CD4-positive, alpha-beta T cell treated with Interleukin-12 subunit alpha and Interleukin-12 subunit beta, for 1 hour (primary cell): ENCODE measurements around the gene GEMIN4.
"Not testable (repeated sequence)": the region's sequence is repeated elsewhere in the genome, so short reads cannot be mapped to it uniquely, and the experiment has no call there.

ENCODE experiments used
- DNase-seq: peaks from one replicate; pipeline ENCODE4 v3.0.0-alpha.2; 2020

Gene GEMIN4

DNA sequence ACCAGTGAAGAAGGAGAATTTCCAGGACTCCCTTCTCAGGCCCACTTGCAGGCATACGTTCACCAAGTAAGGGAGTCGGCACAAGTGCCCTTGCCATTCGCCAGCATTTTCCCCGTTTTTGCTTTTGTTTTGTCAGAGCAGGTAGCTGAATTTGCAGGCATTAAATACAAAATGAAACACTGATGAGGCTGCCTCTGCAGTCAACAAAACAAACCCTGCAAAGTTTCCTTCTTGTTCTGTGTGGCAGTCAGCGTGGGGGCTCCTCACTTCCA lies 22.2 kb upstream of the GEMIN4 start:
- no peak for DNase-seq

DNA sequence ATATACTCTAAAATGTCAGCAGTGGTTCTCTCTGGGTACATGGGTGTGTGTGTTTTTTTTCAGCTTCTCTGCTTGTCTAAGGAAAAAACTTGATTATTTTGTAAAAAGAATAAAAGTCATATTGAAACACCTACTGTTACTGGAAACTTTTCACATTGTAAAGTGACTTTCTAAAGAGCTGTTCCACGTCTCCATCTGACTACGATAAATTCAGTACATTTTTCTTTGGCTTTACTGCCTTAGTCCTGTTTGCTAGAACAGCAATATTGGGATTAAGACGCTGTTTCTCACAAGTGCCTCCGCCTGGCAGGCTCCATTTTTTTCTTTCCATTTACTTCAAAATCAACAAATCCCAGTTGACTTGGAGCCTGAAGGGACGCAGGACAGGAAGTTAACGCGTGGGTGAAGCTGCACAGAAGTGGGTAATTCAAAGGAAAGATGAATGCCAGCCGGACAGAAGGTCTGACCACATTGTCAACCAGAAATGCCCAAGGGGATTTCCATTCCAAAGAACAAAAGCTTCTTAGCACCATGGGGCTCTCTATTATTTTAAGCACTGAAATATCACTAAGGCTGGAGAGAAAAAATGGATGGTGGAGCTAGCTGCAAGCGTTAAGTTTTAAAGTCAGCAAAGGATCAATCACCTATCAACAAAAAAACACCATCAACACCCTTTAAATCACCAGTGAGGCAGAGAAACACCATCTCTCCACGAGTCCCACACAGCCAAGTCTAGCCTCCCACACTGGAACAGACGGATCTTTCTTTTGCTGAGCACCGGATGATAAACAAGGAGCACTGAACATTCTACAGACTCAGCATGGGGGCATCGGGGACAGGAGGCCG lies 21.6 kb upstream of the GEMIN4 start:
- DNase-seq = no peak

DNA sequence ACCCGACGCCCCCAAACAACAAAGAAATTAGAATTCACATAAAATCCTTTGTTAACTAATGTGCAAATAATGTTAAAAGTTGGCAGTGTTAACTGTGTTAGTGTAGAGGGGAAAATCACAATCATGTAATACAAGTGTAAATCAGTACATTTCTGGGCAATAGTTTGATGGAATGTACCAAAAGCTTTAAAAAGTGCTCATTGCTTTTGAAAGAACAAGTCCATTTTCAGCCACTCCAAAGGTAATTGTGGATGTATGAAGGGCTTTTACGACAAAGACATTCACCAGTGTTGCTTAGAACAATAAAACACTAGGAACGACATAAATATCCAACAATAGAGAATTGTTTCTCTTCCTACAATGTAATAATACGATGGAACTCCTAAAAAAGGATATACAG lies 21.0 kb upstream of the GEMIN4 start:
- DNase-seq = no peak

DNA sequence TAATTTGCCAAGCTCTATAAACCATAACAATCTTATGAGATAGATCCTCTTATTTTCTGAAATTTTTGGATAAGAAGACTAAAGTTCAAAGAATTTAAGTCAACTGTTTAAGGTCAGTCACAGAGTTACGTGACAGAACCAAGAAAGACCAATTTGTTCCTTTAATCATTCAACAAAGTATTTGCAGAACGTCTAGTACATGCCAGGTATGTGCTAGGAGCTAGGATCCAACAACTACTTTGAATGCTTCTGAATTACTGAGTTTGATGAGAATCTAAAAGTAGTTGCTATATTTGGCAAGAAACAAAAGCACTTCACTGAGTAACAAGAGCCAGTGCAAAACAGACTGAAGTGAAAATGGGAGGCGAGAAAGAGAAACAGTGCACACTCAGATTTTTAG lies 15.0 kb upstream of the GEMIN4 start:
- no peak for DNase-seq

DNA sequence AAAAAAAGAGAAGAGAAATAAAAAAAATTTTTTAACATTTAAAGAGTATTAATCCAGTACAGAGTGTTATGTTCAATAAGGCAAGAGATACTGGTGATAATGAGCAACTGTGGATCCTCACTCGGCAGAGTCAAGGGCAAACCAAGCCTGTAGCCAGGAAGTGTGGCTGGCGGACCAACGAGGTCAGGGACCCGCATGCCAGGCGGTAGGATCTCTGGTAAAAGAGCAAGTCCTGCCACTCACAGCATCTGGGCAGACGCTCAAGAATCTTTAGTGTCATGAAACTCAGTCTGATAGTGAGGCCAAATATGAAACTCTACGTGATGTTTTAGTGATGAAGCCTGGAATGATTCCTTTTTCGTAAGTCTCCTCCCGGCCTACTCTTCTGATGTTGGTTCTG lies 8.3 kb upstream of the GEMIN4 start:
- no peak for DNase-seq

DNA sequence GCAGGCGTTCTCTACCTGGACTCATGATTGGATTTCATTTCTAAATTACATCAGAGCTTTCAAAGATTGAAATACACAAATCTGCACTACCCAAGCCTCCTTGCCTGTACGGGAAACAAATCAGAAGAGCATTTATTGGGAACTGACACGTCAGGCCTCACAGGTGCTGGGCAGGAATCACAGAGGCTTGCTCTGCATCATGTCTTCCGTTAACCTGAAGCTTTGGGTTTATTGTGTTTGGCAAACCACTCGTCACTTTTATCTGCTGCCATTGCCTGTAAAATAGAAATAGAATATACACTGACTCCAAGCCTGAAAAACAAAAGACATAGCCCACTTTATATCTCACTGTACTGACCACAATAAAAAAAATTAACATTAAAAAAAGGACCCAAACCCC lies 7.9 kb upstream of the GEMIN4 start:
- no peak for DNase-seq

DNA sequence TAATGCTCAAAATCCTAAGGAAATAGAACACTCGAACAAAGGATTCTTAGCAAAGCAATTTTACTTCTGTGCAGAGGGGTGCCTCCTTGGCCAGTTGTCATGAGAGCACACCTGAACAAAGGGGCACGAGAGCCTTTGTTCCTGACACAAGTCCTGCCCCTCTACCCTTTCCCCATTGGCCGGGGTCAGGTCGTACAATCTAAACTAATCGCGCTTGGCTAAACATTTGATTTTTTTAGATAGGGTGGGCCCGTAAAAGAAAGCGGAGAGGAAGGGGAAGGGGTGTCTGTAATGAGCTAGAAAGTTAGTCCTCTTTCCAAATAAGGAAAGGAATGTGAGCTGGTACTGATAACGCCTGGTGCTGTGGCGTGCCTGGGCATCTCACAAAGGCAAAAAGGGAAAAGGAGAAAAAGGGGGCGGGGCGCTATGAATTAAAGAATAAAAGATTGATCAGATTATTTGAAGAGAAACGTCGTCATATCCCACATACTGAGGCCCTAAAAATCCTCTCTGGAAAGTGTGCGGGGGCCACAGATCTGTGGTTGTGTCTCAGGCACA lies 4.0 kb upstream of the GEMIN4 start:
- DNase-seq = not testable (repeated sequence)

DNA sequence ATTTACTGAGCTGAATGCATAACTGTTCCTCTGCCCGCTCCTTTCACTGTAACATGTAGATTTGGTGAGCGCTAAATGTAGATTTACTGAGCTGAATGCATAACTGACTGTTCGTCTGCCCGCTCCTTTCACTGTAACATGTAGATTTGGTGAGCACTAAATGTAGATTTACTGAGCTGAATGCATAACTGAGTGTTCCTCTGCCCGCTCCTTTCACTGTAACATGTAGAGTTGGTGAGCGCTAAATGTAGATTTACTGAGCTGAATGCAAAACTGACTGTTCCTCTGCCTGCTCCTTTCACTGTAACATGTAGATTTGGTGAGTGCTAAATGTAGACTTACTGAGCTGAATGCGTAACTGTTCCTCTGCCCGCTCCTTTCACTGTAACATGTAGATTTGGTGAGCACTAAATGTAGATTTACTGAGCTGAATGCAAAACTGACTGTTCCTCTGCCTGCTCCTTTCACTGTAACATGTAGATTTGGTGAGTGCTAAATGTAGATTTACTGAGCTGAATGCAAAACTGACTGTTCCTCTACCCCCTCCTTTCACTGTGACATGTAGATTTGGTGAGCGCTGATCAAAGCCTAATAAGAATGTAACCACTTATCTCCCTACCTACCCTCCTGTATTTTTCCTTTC lies 3.4 kb upstream of the GEMIN4 start:
- DNase-seq = not testable (repeated sequence)

DNA sequence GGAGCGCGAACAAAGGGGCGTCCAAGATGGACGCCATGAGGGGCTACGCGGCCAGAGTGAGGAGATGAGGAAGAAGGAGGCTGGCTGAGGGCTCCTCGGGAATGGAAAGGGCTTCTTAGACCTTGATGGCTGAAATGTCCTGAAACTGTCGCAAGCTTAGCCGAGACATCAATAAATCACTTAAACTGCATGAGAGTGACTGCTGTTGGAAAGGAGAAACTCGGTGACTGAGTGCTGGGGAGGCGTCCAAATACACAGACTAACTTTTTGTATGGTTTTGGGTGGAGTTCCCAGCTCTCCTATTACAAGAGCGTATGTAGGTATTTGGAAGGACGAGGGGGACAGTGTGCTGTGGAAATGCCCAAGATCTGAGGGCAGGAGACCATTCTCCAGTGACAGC lies 1.4 kb upstream of the GEMIN4 start:
- DNase-seq = no peak

DNA sequence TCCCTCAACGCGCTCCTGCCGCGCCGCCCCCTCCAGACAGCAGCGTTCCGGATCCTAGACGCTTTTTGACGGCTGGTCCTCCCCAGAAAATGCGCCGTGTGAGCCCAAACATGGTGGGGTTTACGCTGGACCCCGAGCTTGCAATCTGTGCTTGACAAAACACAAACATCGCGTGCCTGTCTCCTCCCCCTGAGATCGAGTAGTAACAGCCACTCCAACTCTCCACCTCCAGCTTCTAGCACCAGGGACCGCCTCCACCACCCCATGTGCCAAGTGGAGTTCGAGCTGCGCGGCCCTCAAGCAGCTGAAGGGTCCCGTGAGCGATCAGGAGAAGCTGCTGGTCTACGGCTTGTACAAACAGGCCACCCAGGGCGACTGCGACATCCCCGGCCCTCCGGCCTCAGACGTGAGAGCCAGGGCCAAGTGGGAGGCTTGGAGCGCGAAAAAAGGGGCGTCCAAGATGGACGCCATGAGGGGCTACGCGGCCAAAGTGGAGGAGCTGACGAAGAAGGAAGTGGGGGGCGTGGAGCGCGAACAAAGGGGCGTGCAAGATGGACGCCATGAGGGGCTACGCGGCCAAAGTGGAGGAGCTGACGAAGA lies 656 bp upstream of the GEMIN4 start:
- DNase-seq = no peak

DNA sequence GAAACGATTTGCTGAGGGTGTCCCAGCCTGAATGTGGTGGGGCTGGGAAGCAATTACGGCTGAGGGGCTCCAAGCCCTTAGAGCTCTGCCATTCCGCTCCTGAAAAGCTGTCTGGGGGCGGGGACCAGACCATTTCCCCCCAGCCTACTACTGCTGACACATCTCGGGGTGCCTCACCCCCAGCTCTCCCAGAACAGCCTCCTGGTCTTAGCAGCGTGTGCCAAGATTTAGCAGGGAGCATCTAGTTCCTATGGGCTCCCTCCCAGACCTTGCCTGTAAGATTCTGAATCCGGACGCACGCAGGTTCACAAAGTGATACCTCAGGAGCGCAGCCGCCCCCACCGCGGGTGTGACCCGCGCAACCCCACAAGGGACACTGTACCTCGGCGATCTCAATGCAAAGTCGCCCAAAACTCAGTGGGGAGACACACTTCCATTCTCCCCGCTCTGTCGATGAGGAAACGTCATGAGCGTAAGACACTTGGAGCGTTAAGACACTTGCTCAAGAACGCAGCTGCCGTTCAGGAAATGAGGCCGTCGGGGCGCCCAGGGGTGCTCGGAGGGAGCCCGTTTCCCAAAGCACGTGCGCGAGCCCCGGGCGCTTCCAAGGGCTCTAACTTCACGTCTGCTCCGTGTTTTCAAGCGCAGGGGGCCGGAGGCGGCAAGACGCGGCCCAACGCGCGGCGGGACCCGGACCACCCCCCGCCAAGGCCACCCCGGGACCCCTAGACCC lies 629 bp downstream of the GEMIN4 start:
- DNase-seq = peak; percentile 52

DNA sequence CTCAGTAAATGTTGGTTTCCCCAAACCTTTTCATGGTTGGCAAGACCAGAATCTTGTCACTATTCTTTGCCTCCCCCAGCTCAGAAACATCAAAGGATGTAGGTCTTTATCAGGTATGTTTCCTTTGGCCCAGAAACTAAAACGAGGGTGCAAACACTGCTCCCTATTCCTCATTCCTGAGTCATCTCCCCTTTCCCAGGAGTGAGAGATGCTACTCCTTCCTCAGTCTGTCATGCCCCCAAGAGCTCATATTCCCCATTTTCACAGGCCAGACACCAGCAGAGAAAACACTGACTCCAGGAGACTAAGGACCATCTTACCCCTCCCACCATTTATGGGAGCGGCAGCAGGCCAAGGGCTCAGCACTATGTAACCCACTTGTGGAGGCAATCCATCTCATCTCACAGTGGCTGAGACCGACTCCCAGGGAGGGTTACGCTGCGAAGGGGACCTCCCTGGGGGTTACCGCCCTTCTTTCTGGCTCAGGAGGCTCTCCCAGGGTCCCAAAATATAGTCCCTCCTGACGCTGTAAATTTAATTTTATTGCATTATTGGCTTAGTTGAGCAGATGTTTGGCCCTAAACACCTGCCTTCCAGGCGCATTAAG lies 1.5 kb downstream of the GEMIN4 start:
- DNase-seq = no peak

DNA sequence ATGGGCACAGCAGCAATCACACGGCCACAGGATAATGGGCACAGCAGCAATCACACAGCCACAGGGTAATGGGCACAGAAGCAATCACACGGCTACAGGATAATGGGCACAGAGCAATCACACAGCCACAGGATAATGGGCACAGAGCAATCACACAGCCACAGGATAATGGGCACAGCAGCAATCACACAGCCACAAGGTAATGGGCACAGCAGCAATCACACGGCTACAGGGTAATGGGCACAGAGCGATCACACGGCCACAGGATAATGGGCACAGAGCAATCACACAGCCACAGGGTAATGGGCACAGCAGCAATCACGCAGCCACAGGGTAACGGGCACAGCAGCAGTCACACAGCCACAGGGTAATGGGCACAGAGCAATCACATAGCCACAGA lies 2.7 kb downstream of the GEMIN4 start:
- not testable (repeated sequence) for DNase-seq

DNA sequence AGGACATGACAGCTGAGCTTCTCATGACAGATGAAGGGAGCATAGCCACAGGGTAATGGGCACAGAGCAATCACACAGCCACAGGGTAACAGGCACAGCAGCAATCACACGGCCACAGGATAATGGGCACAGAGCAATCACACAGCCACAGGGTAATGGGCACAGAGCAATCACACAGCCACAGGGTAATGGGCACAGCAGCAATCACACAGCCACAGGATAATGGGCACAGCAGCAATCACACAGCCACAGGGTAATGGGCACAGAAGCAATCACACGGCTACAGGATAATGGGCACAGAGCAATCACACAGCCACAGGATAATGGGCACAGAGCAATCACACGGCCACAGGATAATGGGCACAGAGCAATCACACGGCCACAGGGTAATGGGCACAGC lies 3.5 kb downstream of the GEMIN4 start:
- not testable (repeated sequence) for DNase-seq

DNA sequence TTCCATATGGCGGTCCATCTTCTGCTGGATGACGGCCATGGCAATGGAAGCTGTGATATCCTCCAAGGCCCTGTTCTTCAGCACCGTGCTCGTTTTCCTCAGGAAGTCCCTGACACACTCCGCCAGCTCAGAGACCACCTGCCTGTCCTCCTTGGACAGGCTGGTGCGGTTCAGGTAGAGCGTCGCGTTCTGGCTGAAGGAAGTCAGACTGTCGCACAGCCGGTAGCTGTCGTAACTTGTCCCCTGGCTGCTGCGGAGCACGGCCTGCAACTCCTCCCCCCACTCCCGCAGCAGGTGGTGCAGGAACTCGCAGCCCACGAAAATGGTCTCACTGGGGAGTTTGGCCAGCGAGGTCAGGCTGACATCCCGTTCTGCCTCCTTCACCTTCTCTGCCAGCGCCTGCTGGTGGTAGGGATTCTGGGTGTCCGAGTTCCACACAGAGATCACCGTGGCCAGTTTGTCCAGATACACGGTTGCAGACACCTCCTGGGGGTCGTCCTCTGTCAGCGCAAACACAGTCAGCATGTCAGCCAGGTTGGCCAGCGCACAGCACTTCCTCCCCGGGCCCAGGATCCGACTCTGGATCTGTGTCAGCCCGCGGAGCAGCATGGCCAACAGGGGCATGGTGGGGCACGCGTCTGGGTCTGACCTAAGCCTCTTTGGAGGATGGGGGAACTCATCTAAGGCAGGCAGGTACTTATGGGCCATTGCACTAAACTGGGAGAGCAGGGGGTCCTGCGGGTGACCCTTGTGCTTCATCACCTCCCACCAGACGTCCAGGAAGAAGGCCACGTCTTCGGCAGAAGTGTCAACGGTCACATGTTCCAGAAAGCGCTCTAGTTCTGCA lies 5.1 kb downstream of the GEMIN4 start:
- no peak for DNase-seq

DNA sequence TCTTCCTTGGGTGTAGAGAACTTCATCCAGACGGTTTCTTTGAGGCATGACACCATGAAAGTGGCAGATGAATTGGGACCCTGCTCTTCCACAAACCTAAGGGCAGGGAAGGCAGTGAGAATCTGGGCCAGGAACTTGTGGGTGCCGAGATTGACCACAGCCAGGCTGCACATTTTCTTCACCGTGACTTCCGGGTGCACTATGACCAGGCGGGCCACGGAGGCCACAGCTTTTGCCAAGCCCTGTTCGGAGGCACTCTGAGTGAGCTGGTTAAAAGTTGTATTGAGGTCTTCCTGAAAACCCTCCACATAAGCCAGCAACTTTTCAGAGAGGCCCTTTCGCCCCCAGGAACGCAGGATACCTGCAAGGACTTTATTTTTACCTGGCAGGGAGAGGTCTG lies 5.9 kb downstream of the GEMIN4 start:
- no peak for DNase-seq

DNA sequence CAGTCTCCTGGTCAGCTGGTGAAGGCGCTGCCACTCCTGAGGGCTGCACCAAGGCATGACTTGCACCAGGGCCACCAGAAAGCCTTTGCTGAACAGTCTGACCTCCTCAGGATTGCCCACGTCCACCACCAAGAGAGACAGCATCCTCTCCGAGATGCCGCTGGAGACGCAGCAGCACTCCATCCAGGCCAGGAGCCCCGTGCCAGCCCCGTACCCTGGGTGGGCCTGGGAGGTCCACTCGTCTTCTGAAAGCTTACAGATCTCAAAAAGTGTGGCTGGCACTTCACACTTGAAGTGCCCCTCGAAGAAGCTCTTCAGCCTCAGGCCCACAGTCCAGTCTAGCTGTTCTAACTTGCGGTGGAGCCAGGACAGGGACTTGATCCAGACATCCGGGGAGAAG lies 6.7 kb downstream of the GEMIN4 start:
- DNase-seq = no peak

DNA sequence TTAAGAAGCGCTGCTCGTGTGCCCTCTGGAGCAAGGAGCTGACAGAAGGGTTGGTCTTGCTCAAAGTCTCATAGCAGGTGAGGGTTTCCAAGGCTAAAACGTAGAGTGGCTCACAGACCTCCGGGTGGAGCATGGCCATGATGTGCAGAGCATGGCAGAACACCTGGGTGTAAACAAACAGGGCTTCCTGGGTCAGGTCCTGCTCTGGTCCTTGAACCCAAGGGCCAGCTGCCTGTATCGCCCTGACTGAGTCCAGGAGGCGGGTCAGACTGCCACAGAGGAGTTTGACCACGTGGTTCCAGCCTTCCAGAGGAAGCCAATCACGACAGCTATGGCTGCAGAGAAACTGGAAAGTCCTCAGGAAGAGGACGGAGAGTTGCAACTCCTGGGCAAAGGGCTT lies 7.1 kb downstream of the GEMIN4 start:
- DNase-seq = no peak

DNA sequence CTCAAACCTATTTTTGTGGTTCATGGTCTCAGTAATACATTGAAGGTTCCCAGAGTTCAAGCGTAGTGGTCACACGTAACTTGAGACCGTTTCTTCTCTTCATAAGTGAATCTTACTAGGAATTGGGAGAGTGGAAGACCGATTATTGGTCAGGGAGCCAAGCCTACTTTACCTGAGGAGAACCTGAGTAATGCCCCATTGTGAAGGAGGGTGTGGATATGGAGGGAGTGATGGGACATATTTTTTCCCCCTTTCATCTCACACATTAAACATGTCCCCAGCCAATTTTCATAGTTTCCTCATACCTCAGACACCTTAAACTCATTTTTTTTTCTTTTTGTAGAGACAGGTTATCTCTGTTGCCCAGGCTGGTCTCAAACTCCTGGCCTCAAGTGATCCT lies 8.9 kb downstream of the GEMIN4 start:
- no peak for DNase-seq

DNA sequence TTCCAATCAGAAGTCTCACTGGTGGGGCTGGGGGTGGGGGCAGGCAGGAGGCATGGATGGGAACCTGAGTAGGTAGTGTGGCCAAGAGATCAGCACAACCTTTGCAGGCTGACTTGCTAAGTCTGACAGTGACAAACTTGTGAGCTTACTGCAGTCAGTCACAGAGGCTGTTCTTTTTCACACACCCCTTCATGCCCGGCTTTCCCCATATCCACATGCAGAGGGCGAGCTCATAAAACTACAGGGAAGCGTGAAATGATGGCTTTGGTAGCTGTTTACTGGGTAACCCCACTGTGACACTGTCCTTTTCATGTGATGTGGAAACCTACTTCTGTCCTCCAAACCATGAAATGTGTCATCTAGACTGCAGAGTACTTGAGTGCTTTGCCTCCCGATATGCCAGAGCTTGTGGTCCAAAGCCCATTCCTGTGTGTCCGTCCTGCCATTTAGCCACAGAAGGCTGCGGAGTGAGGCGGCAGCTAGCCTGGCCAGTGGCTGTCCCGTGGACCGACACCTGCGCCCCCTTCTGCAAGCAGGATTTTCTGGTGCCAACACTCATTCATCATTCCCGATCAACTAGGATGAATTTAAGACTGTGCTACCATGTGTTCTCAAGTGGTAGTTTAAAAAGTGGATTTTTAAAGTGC lies 9.8 kb downstream of the GEMIN4 start:
- DNase-seq = no peak

DNA sequence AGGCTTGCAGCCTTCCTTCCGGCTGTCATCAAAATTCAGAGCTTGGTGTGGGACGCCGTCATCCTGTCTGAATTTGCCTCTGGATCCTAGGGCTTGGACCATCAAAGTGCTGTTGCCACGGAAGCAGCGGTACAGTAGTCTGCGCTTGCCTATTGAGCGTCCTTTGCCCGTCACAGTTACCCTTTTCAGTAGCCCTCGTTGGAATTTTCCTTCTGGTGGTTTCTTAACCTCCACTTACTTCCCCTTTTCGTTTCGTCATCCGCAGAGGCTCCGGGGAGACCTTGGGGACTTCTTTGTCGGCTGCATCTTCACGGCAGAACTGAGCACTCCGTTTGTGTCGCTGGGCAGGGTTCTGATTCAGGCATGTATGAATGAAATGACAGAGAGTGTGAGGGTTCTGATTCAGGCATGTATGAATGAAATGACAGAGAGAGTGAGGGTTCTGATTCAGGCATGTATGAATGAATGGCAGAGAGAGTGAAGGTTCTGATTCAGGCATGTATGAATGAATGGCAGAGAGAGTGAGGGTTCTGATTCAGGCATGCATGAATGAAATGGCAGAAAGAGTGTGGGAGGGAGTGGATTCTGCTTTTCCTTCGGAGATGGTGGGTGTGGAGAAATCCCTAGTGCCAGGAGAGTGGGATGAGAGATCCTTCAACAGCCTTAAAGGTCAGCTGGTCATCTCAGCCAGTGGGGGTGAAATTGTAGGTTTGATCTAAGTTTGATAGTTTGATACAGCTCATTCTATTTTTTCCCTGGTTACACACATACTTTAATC lies 11.6 kb downstream of the GEMIN4 start:
- peak; percentile 33 for DNase-seq
